Endodermal cell (in vitro differentiated cells): ENCODE measurements around the gene TGFB1. TPM values are rescaled to one million over a fixed set of nuclear protein-coding genes. Genes with fewer than 3 reads are reported as not detected.

Experiments
- DNase-seq: peaks from one replicate; pipeline ENCODE4 v3.0.0-alpha.2; 2017
- H3K27ac ChIP-seq: 2 replicates; pipeline ENCODE4 v1.5.1; 2013; ENCODE audit warnings: mild to moderate bottlenecking, low read depth, low read length, moderate library complexity
- H3K27me3 ChIP-seq: 2 replicates; pipeline ENCODE4 v1.6.1; 2013; ENCODE audit warnings: mild to moderate bottlenecking, low read length, moderate library complexity; ENCODE audit not compliant: insufficient read depth, control insufficient read depth, poor library complexity, severe bottlenecking
- H3K36me3 ChIP-seq: 2 replicates; pipeline ENCODE4 v1.7.0; 2013; ENCODE audit warnings: mild to moderate bottlenecking, low read length, moderate library complexity; ENCODE audit not compliant: control insufficient read depth, insufficient read depth
- H3K4me1 ChIP-seq: one replicate; pipeline ENCODE4 v1.7.0; 2013; ENCODE audit warnings: low read length; ENCODE audit not compliant: control insufficient read depth, insufficient read depth
- H3K4me3 ChIP-seq: 2 replicates; pipeline ENCODE4 v1.5.1; 2013; ENCODE audit warnings: mild to moderate bottlenecking, low read length, moderate library complexity
- H3K9ac ChIP-seq: 2 replicates; pipeline ENCODE4 v1.6.1; 2013; ENCODE audit warnings: mild to moderate bottlenecking, low read length, moderate library complexity; ENCODE audit not compliant: poor library complexity, severe bottlenecking; ENCODE audit errors: extremely low read depth
- H3K9me3 ChIP-seq: 2 replicates; pipeline ENCODE4 v1.6.1; 2013; ENCODE audit warnings: mild to moderate bottlenecking, low read length, moderate library complexity; ENCODE audit not compliant: control insufficient read depth
- H3K27ac Mint-ChIP-seq: 2 replicates; pipeline ENCODE4 v1.8.0; 2020; ENCODE audit warnings: mixed read lengths
- H3K27me3 Mint-ChIP-seq: 2 replicates; pipeline ENCODE4 v1.8.0; 2021; ENCODE audit warnings: mild to moderate bottlenecking, mixed read lengths; ENCODE audit not compliant: insufficient read depth
- H3K36me3 Mint-ChIP-seq: 2 replicates; pipeline ENCODE4 v1.8.0; 2020; ENCODE audit warnings: low read depth, mixed read lengths
- H3K4me1 Mint-ChIP-seq: 2 replicates; pipeline ENCODE4 v1.8.0; 2020; ENCODE audit warnings: mixed read lengths
- H3K4me3 Mint-ChIP-seq: 2 replicates; pipeline ENCODE4 v1.8.0; 2020; ENCODE audit warnings: mild to moderate bottlenecking, moderate library complexity, mixed read lengths
- H3K9me3 Mint-ChIP-seq: 2 replicates; pipeline ENCODE4 v1.8.0; 2020; ENCODE audit warnings: mild to moderate bottlenecking, mixed read lengths
- WGBS, 2 experiments: methylation state at CpG; one replicate each; pipeline versions ENCODE4 v1.1.5 to v1.1.7; 2013; ENCODE audit warnings: missing lambda C conversion rate in 2 of 2, mixed read lengths in 1 of 2; ENCODE audit not compliant: insufficient coverage in 1 of 2, insufficient read length in 1 of 2; 5-methylcytosine and 5-hydroxymethylcytosine counted together
- total RNA-seq, 2 donors: library from RNA; stranded (reverse); fragmentation: NEBNext Ultra II Directional in 1 of 2; extraction: Animal tissue kit (Norgen Biotek cat#: 25700) in 1 of 2; gene quantifications; 2 replicates in 1 of 2; 3 replicates in 1 of 2; pipeline ENCODE4 v1.2.1, GENCODE V29; 2021
- TF ChIP-seq, protein P1 (sequence below): fragments of 200-600 bp; sonication (generic); conservative IDR thresholded peaks from 2 replicates; pipeline ENCODE4 v1.5.0; 2021; ENCODE audit warnings: antibody characterized with exemption, mild to moderate bottlenecking

Gene TGFB1
- total RNA-seq, 2 donors from 2014 or later, result 56.3 to 60.1 TPM

DNA sequence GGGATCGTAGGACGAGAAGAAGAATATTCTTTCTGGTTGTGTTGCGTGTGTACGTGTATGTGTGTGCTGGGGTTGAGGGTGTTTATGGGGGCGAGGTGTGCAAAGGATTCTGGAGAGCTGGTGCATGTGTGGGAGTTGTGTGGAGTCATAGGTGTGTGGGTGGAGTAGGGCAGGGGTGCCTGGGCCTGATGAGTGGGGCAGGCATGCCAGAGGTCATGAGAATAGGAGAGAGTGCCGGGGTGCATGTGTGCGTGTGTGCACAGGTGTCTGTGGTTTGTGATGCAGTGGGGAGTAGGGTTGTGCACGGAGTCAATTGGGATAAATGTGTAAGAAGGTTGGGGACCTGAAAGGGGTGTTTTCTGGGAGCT, 23.3 kb upstream of the TGFB1 start:
- Histone ChIP-seq H3K36me3 (no peaks in the 10 kb centered on the region), H3K4me3 (peak overlapping the region; percentile 81), H3K27ac (no peak overlapping the region), H3K9ac (peak overlapping the region; percentile 62), H3K27me3 (no peaks in the 10 kb centered on the region), H3K4me1 (no peaks in the 10 kb centered on the region), H3K9me3 (no peaks in the 10 kb centered on the region)
- 62 to 75% methylated on average over 8 of the region's 8 CpGs for WGBS, 2 experiments
- Mint-ChIP-seq H3K27me3 (peaks cover 5% of the 10 kb centered on the region), H3K4me3 (peak overlapping the region; percentile 69), H3K4me1 (peaks cover 10% of the 10 kb centered on the region), H3K36me3 (peaks cover 2% of the 10 kb centered on the region), H3K27ac (peak overlapping the region; percentile 85), H3K9me3 (no peaks in the 10 kb centered on the region)
- DNase-seq, result no peak
- TF ChIP-seq, protein P1, sequence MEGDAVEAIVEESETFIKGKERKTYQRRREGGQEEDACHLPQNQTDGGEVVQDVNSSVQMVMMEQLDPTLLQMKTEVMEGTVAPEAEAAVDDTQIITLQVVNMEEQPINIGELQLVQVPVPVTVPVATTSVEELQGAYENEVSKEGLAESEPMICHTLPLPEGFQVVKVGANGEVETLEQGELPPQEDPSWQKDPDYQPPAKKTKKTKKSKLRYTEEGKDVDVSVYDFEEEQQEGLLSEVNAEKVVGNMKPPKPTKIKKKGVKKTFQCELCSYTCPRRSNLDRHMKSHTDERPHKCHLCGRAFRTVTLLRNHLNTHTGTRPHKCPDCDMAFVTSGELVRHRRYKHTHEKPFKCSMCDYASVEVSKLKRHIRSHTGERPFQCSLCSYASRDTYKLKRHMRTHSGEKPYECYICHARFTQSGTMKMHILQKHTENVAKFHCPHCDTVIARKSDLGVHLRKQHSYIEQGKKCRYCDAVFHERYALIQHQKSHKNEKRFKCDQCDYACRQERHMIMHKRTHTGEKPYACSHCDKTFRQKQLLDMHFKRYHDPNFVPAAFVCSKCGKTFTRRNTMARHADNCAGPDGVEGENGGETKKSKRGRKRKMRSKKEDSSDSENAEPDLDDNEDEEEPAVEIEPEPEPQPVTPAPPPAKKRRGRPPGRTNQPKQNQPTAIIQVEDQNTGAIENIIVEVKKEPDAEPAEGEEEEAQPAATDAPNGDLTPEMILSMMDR, result no peak

DNA sequence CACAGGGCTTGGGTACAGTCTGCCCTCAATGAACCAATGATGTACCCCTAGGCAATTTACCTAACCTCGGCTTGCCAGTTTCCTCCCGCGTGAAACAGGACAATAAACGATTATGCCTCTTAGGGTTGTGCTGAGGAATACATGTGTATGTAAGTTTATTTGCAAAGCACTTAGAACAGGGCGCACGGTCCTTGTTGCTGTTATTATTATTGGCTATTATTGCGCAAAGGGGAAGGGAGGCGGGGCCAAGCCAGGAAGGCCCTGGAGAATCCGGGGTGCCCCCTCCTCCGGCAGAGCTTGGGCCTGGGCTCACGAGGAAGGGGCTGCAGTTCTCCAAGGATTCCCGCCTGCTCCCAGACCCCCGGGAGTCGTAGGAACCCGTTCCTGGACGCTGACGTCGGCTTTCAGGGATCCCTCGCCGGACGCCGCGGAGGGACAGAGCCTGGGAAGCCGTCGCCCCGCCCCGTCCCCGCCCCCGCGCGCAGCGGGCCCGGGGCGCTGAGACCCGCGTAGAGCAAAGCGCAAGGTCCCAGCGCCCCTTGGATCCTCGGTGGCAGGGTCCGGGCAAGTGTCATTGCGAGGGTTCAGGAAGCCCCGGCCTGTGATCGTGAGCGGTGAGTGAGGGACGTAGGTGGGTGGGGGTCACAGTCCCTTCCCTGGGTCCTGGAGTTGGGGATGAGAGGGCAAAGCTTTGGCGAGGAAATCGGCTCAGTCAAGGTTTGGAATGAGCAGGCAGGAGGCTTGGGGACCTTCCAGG, 22.7 kb upstream of the TGFB1 start, which contains the start of gene TMEM91:
TSS of gene TMEM91 (plus strand) at position 293 of the 757 bp plus-strand sequence. CDS start 1,777 bp downstream, outside the sequence.
- Mint-ChIP-seq H3K4me3 (peak within 1 kb of the TSS; percentile 69), H3K27me3 (peaks cover 5% of the 10 kb centered on the region), H3K27ac (peak within 1 kb of the TSS; percentile 85), H3K4me1 (peaks cover 10% of the 10 kb centered on the region), H3K36me3 (peaks cover 5% of the 10 kb centered on the region), H3K9me3 (no peaks in the 10 kb centered on the region)
- WGBS, 2 experiments, result 2 to 11% methylated on average over 14 to 47 of the region's 47 CpGs
- TF ChIP-seq, protein P1, result no peak
- no peaks in the 10 kb centered on the region for H3K9me3 ChIP-seq
- H3K27me3 ChIP-seq, result no peaks in the 10 kb centered on the region
- DNase-seq, result peak; percentile 89
- H3K27ac ChIP-seq, result no peak within 1 kb of the TSS
- H3K9ac ChIP-seq, result peak within 1 kb of the TSS; percentile 62
- no peaks in the 10 kb centered on the region for H3K36me3 ChIP-seq
- H3K4me1 ChIP-seq, result no peaks in the 10 kb centered on the region
- H3K4me3 ChIP-seq, result peak within 1 kb of the TSS; percentile 81

DNA sequence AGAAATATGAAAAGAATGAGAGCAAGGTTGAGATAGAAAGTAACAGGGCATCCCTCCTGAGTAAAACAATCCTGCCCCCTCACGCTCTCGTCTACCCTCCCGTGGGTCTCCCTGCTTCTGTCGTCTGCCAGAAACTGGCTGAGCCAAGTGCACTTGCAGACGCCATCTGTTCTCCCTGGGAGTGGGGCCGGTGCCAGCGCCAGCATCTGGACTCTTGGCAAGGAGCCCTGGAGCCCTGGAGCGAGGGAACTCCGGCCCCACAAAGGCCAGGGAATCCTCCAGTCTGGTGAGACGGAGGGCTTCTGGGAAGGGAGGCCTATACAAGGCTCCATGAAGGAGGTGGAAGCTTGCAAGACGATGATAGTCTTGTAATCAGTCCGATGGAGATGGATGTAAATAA, 20.3 kb upstream of the TGFB1 start:
- H3K4me1 ChIP-seq, result no peaks in the 10 kb centered on the region
- TF ChIP-seq, protein P1, result no peak
- no peaks in the 10 kb centered on the region for H3K27me3 ChIP-seq
- no peak overlapping the region for H3K9ac ChIP-seq
- H3K27ac ChIP-seq, result no peak overlapping the region
- Mint-ChIP-seq H3K9me3 (no peaks in the 10 kb centered on the region), H3K4me1 (peaks cover 10% of the 10 kb centered on the region), H3K4me3 (no peak overlapping the region), H3K36me3 (peaks cover 10% of the 10 kb centered on the region), H3K27ac (no peak overlapping the region), H3K27me3 (peaks cover 5% of the 10 kb centered on the region)
- H3K36me3 ChIP-seq, result no peaks in the 10 kb centered on the region
- WGBS, 2 experiments, result 93 to 100% methylated on average over 9 to 10 of the region's 12 CpGs
- no peak for DNase-seq
- H3K4me3 ChIP-seq, result no peak overlapping the region
- no peaks in the 10 kb centered on the region for H3K9me3 ChIP-seq
